Activated CD4-positive, alpha-beta T cell treated with anti-CD3 and anti-CD28 coated beads for 36 hours (primary cell): Measurements from ENCODE around the gene RBBP6. TPM values are rescaled to one million over a fixed set of nuclear protein-coding genes. Genes with fewer than 3 reads are reported as not detected.
A peak's percentile ranks its signal among the peaks of the same experiment; 100 is the strongest.

Experiments used
- ATAC-seq: fragments of 200-7000 bp; cut with Tn5 transposase; one replicate; pipeline ENCODE4 v1.10.0; 2021; ENCODE audit warnings: mild to moderate bottlenecking, moderate library complexity
- CTCF ChIA-PET: fragments of 350-600 bp; sonication (Branson Sonifier 250); formaldehyde crosslinking; loops from one replicate; lab custom pipeline; 2021; ENCODE audit warnings: antibody characterized with exemption; lab: Charles Lee
- POLR2A ChIA-PET: fragments of 350-600 bp; sonication (Branson Sonifier 250); formaldehyde crosslinking; loops from one replicate; lab custom pipeline; 2021; ENCODE audit warnings: antibody characterized with exemption, inconsistent platforms; lab: Charles Lee
- DNase-seq: peaks from one replicate; pipeline ENCODE4 v3.0.0-alpha.2; 2020
- H3K27ac Mint-ChIP-seq: one replicate; pipeline ENCODE4 v1.8.0; 2021; ENCODE audit warnings: mixed read lengths
- H3K27me3 Mint-ChIP-seq: one replicate; pipeline ENCODE4 v1.8.0; 2021; ENCODE audit warnings: mixed read lengths
- H3K36me3 Mint-ChIP-seq: one replicate; pipeline ENCODE4 v1.8.0; 2021; ENCODE audit warnings: low read depth, mixed read lengths
- H3K4me1 Mint-ChIP-seq: one replicate; pipeline ENCODE4 v1.8.0; 2021; ENCODE audit warnings: mixed read lengths
- H3K4me3 Mint-ChIP-seq: one replicate; pipeline ENCODE4 v1.8.0; 2021; ENCODE audit warnings: mild to moderate bottlenecking, moderate library complexity, mixed read lengths
- H3K9me3 Mint-ChIP-seq: one replicate; pipeline ENCODE4 v1.8.0; 2021; ENCODE audit warnings: low read depth, mixed read lengths
- intact Hi-C, 2 experiments: fragments of 100-400 bp; cut with DNase I in 1 of 2; cut with micrococcal nuclease in 1 of 2; formaldehyde crosslinking; loops; one replicate each; pipeline versions ENCODE4 v1.14.2 to v1.15.1; 2022 to 2024; cut with DNase I, micrococcal nuclease
- total RNA-seq, 2 experiments: library from RNA; stranded (reverse); gene quantifications; one replicate each; pipeline ENCODE4 v1.2.3, GENCODE V29; 2021

RBBP6 gene
- total RNA-seq, 2 experiments from 2014 or later: 70.7 to 71.1 TPM

DNA sequence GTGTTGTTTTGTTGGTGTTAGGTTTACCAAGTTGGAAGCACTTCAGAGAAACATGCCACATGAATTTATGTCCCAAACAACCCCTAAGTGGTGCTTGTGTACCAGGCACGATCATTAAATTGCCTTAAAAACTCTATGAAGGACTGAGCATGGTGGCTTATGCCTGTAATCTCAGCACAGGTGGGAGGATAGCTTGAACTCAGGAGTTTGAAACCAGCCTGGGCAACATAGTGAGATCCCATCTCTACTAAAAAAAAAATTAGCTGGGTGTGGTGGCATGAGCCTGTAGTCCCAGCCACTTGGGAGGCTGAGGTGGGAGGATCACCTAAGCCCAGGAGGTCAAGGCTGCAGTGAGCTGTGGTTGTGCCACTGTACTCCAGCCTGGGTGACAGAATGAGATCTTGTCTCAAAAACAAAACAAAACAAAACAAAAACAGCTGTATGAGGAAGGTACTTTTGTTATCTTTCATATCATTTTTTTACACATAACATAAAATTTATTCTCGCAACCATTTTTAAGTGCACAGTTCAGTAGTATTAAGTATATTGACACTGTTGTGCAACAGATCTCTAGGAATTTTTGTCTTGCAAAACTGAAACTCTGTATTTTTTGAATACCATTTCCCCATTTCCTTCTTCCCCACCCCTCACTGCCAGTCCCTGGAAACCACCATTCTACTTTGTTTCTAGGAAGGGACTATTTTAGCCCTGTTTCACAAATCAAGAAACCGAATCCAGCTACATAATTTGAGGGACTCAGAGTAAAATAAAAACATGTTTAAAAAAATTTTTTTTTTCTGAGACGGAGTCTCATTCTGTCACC lies 14.3 kb upstream of the RBBP6 start:
- DNase-seq: no peak
- Mint-ChIP-seq H3K36me3 (no peaks in the 10 kb centered on the region), H3K4me3 (no peak overlapping the region), H3K27me3 (no peaks in the 10 kb centered on the region), H3K27ac (no peak overlapping the region), H3K4me1 (no peaks in the 10 kb centered on the region), H3K9me3 (no peaks in the 10 kb centered on the region)
- CTCF ChIA-PET: interaction anchor here (0.6 to 0.7 kb wide), 3 partner anchors 88 to 602 kb away, joined by 3 read pairs; no protein-coding TSS in a partner anchor
- intact Hi-C loops: no loop called here
- POLR2A ChIA-PET: interaction anchor here (0.7 kb wide), 1 partner anchor 394 kb away, joined by 3 read pairs; no protein-coding TSS in a partner anchor
- no peak for ATAC-seq

- ATAC-seq: no peak
- H3K4me3 Mint-ChIP-seq: no peak overlapping the region
- H3K27ac Mint-ChIP-seq: no peak overlapping the region
- ChIA-PET CTCF (interaction anchor here (0.7 kb wide), 1 partner anchor 493 kb away, joined by 3 read pairs; no protein-coding TSS in a partner anchor), POLR2A (no interaction called here)
- intact Hi-C loops: no loop called here
- no peaks in the 10 kb centered on the region for H3K4me1 Mint-ChIP-seq
- H3K9me3 Mint-ChIP-seq: no peaks in the 10 kb centered on the region
- no peak for DNase-seq
- H3K27me3 Mint-ChIP-seq: no peaks in the 10 kb centered on the region
- H3K36me3 Mint-ChIP-seq: no peaks in the 10 kb centered on the region
Measured at GRCh38 chr16:24525970-24526559, 13.3 kb upstream of the RBBP6 start.

GRCh38 chr16:24526701-24527495 lies 12.5 kb upstream of the RBBP6 start:
- no peak overlapping the region for H3K4me3 Mint-ChIP-seq
- no peaks in the 10 kb centered on the region for H3K27me3 Mint-ChIP-seq
- intact Hi-C loops: no loop called here
- POLR2A ChIA-PET: no interaction called here
- ATAC-seq: no peak
- CTCF ChIA-PET: interaction anchor here (0.6 to 2.2 kb wide), 2 partner anchors 10 to 1250 kb away, joined by 3 to 9 read pairs; no protein-coding TSS in a partner anchor
- no peaks in the 10 kb centered on the region for H3K4me1 Mint-ChIP-seq
- H3K9me3 Mint-ChIP-seq: no peaks in the 10 kb centered on the region
- H3K36me3 Mint-ChIP-seq: no peaks in the 10 kb centered on the region
- no peak overlapping the region for H3K27ac Mint-ChIP-seq
- DNase-seq: no peak

DNA sequence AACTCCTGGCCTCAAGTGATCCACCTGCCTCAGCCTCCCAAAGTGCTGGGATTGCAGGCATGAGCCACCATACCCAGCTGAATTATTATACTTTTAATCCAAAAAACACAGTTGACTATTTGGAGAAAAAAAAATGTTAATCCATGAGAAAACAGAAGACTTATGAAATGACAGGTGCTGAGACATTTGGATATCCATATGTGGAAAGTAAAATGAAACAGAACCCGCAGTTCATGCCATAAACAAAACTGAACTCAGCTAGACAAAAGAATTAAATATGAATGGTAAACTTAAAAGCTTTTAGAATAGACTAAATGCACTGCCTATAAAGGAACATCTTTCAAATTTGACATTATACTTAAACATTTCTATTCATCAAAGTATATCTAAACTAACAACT lies 8.2 kb upstream of the RBBP6 start:
- no peaks in the 10 kb centered on the region for H3K9me3 Mint-ChIP-seq
- intact Hi-C loops: no loop called here
- H3K4me1 Mint-ChIP-seq: no peaks in the 10 kb centered on the region
- H3K27me3 Mint-ChIP-seq: no peaks in the 10 kb centered on the region
- no peak overlapping the region for H3K4me3 Mint-ChIP-seq
- ATAC-seq (no peak), DNase-seq (no peak)
- no peaks in the 10 kb centered on the region for H3K36me3 Mint-ChIP-seq
- ChIA-PET POLR2A (no interaction called here), CTCF (interaction anchor here (0.7 kb wide), 1 partner anchor 771 kb away, joined by 3 read pairs; no protein-coding TSS in a partner anchor)
- H3K27ac Mint-ChIP-seq: no peak overlapping the region

GRCh38 chr16:24534620-24535019 lies 4.7 kb upstream of the RBBP6 start:
- ChIA-PET POLR2A (no interaction called here), CTCF (interaction anchor here (0.8 kb wide), 1 partner anchor 464 kb away, joined by 3 read pairs; no protein-coding TSS in a partner anchor)
- ATAC-seq: no peak
- DNase-seq: no peak
- Mint-ChIP-seq H3K27me3 (no peaks in the 10 kb centered on the region), H3K27ac (no peak overlapping the region), H3K9me3 (no peaks in the 10 kb centered on the region), H3K4me1 (no peaks in the 10 kb centered on the region), H3K4me3 (no peak overlapping the region), H3K36me3 (peaks cover 2% of the 10 kb centered on the region)
- intact Hi-C loops: loop anchor here (5.0 kb wide), 2 partner anchors 483 to 578 kb away; partner anchors contain the start of genes ARHGAP17 (in 1 of the 2) and LCMT1 (in 1 of the 2)

- ChIA-PET POLR2A (interaction anchor here (0.6 kb wide), 1 partner anchor 624 kb away, joined by 4 read pairs; no protein-coding TSS in a partner anchor), CTCF (interaction anchor here (1.2 kb wide), 1 partner anchor 19 kb away, joined by 5 read pairs; no protein-coding TSS in a partner anchor)
- ATAC-seq (no peak), DNase-seq (no peak)
- Mint-ChIP-seq H3K27ac (no peak overlapping the region), H3K9me3 (no peaks in the 10 kb centered on the region), H3K36me3 (peaks cover 9% of the 10 kb centered on the region), H3K4me3 (no peak overlapping the region), H3K4me1 (no peaks in the 10 kb centered on the region), H3K27me3 (no peaks in the 10 kb centered on the region)
- intact Hi-C loops: loop anchor here (5.0 kb wide), 2 partner anchors 481 to 576 kb away; partner anchors contain the start of genes ARHGAP17 (in 1 of the 2) and LCMT1 (in 1 of the 2)
Measured at GRCh38 chr16:24535827-24536226, 3.5 kb upstream of the RBBP6 start.

GRCh38 chr16:24536671-24537070 lies 2.7 kb upstream of the RBBP6 start:
- intact Hi-C loops: loop anchor here (5.0 kb wide), 2 partner anchors 481 to 576 kb away; partner anchors contain the start of genes ARHGAP17 (in 1 of the 2) and LCMT1 (in 1 of the 2)
- H3K4me3 Mint-ChIP-seq: no peak overlapping the region

GRCh38 chr16:24537474-24538337 lies 1.7 kb upstream of the RBBP6 start:
- Mint-ChIP-seq H3K4me1 (peaks cover 6% of the 10 kb centered on the region), H3K9me3 (no peaks in the 10 kb centered on the region), H3K27me3 (no peaks in the 10 kb centered on the region), H3K27ac (no peak overlapping the region), H3K36me3 (peaks cover 28% of the 10 kb centered on the region), H3K4me3 (no peak overlapping the region)
- DNase-seq (peak; percentile 25), ATAC-seq (no peak)
- intact Hi-C loops: loop anchor here (2.0 to 5.0 kb wide), 4 partner anchors 480 to 897 kb away; partner anchors contain the start of genes ARHGAP17 (in 1 of the 2), DCTN5 (in 1 of the 2), LCMT1 (in 1 of the 2) and PALB2 (in 1 of the 2)
- POLR2A ChIA-PET: interaction anchor here (0.6 to 0.7 kb wide), 2 partner anchors 46 to 753 kb away, joined by 3 to 5 read pairs; no protein-coding TSS in a partner anchor
- CTCF ChIA-PET: interaction anchor here (0.7 to 1.6 kb wide), 3 partner anchors 12 to 23 kb away, joined by 3 to 9 read pairs (median 4); no protein-coding TSS in a partner anchor

More at GRCh38 chr16:24536671-24537070, 2.7 kb upstream of the RBBP6 start:
- ChIA-PET CTCF (interaction anchor here (0.6 to 1.1 kb wide), 5 partner anchors 13 to 573 kb away, joined by 3 to 4 read pairs (median 4); no protein-coding TSS in a partner anchor), POLR2A (interaction anchor here (0.7 kb wide), 1 partner anchor 45 kb away, joined by 3 read pairs; no protein-coding TSS in a partner anchor)
- no peaks in the 10 kb centered on the region for H3K4me1 Mint-ChIP-seq
- no peak overlapping the region for H3K27ac Mint-ChIP-seq
- H3K36me3 Mint-ChIP-seq: peaks cover 17% of the 10 kb centered on the region
- H3K9me3 Mint-ChIP-seq: no peaks in the 10 kb centered on the region
- ATAC-seq (no peak), DNase-seq (no peak)
- no peaks in the 10 kb centered on the region for H3K27me3 Mint-ChIP-seq

DNA sequence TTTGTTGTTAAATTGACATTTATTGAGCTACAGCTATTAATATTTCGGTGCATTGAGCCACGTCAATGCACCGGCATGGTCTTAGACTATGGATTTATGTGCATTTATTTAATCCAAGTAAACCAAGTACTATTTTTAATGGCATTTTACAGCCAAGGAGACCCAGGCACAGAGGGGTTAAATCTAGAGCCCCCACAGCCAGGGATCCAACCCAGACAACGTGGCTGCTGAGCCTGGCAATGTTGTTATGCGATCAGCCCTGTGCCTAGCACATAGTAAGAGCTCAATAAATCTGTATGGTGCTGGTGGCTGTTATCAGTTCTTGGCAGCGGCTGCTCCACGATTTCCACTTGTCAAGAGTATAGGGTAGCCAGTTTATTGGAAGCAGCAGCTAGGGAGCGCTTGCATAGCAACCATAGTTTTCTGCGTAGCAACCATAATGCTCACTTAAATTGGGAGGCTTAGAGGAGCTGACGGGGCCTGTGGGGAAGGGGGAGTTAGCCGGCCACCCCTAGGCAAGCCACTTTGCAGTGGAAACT lies 541 bp upstream of the RBBP6 start:
- no peaks in the 10 kb centered on the region for H3K27me3 Mint-ChIP-seq

More for the DNA sequence above, 541 bp upstream of the RBBP6 start:
- intact Hi-C loops: loop anchor here (1.0 to 5.0 kb wide), 10 partner anchors 130 to 982 kb away; partner anchors contain the start of genes ARHGAP17 (in 1 of the 2), DCTN5 (in 1 of the 2), EARS2 (in 1 of the 2) and LCMT1 (in 1 of the 2)
- Mint-ChIP-seq H3K27ac (peak overlapping the region; percentile 100), H3K36me3 (peaks cover 34% of the 10 kb centered on the region), H3K4me3 (peak overlapping the region; percentile 90), H3K9me3 (no peaks in the 10 kb centered on the region), H3K4me1 (peaks cover 16% of the 10 kb centered on the region)
- ATAC-seq: peak; percentile 28
- ChIA-PET CTCF (interaction anchor here (0.8 to 1.6 kb wide), 4 partner anchors 15 to 226 kb away, joined by 3 to 9 read pairs (median 4); no protein-coding TSS in a partner anchor), POLR2A (interaction anchor here (0.6 kb wide), 1 partner anchor 209 kb away, joined by 3 read pairs; no protein-coding TSS in a partner anchor)
- DNase-seq: no peak
